Measurements from ENCODE around the gene ZSWIM2.
"Not testable (repeated sequence)": the region's sequence is repeated elsewhere in the genome, so short reads cannot be mapped to it uniquely, and the experiment has no call there.

The ZSWIM2 gene

DNA sequence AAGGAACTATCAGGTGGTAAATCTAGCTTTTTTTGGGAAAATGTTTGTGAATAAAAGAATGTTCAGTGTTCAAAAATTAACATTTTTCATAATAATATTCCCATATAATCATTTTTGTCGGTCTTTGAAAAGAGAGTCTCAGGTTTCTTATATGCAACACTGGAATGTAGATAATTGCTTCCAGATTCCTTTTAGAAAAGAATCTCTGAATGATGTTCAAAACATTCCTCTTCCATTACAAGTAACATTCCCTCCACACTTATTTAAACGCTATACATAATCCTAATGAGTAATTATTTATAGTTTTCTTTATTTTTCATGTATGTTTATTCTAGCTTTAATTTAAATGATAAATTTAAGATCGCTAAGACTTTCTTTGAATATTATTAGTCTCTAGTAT, 7.0 kb downstream of the ZSWIM2 start:
- Histone ChIP-seq H3K27ac (ENCODE audit: low read depth, low read length) (no peak overlapping the region), H3K4me1 (ENCODE audit: control insufficient read depth, insufficient read depth, low read length) (no peaks in the 10 kb centered on the region), H3K9ac (ENCODE audit: low read length) (no peak overlapping the region), H3K36me3 (ENCODE audit: control insufficient read depth, insufficient read depth, low read length) (no peaks in the 10 kb centered on the region), H3K27me3 (ENCODE audit: control insufficient read depth, insufficient read depth, low read length) (no peaks in the 10 kb centered on the region), H3K4me3 (ENCODE audit: low read depth, low read length) (no peak overlapping the region), H3K9me3 (ENCODE audit: control insufficient read depth, insufficient read depth, low read depth, low read length) (no peaks in the 10 kb centered on the region)

DNA sequence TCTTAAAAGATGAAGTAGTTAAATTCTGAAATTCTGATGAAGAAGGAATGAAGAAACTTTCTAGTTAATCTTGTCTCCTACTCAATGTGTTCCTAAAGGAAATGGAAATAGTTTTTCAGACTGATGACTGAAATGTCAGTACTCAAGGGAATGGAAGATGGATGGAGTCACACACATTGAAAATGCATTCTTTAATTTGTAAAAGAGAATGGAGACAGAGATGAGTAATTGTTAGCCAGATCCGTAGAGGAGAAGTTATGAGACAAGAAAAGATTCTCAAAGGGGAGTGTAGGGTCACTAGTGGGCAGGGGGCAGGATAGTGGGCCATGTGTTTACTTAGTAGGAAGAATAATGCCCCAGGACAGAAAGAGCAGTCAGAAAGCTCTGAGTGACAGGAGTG, 13.3 kb downstream of the ZSWIM2 start:
- Histone ChIP-seq H3K36me3 (ENCODE audit: control insufficient read depth, insufficient read depth, low read length) (no peaks in the 10 kb centered on the region), H3K9ac (ENCODE audit: low read length) (no peak overlapping the region), H3K4me3 (ENCODE audit: low read depth, low read length) (no peak overlapping the region), H3K27ac (ENCODE audit: low read depth, low read length) (no peak overlapping the region), H3K4me1 (ENCODE audit: control insufficient read depth, insufficient read depth, low read length) (no peaks in the 10 kb centered on the region), H3K9me3 (ENCODE audit: control insufficient read depth, insufficient read depth, low read depth, low read length) (peaks cover 7% of the 10 kb centered on the region; the same call in 1 of the 2 replicates), H3K27me3 (ENCODE audit: control insufficient read depth, insufficient read depth, low read length) (no peaks in the 10 kb centered on the region)

DNA sequence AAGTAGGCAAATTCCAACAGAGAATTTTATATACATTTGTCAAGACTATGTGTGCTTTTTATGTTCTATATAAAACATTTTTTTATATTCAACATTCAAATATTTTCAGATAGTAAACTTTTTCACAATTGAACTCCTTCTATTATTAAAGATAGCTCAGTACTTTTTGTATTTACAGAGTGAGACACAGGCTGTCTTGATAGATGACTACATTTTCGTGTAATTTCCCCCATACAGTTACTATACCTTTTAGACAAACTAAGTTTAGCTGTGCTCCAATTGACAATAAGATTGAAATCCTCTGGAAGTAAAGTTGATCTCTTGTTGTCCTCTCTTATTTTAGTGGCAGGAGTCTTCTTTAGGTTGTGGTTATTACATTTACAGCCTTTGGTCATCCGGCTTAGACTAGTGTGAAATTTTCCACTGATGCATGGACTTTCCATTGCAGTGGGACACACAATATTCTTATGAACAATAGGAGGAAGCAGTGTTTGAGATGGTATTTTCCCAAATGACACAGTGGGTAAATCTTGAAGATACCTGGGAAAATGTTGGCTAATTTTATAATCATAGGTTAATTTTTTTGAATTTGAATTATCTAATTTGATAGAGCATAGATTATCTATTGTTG, 21.0 kb downstream of the ZSWIM2 start:
- Histone ChIP-seq H3K9ac (ENCODE audit: low read length) (no peak overlapping the region), H3K4me3 (ENCODE audit: low read depth, low read length) (no peak overlapping the region), H3K27ac (ENCODE audit: low read depth, low read length) (no peak overlapping the region), H3K9me3 (ENCODE audit: control insufficient read depth, insufficient read depth, low read depth, low read length) (no peaks in the 10 kb centered on the region), H3K36me3 (ENCODE audit: control insufficient read depth, insufficient read depth, low read length) (no peaks in the 10 kb centered on the region), H3K4me1 (ENCODE audit: control insufficient read depth, insufficient read depth, low read length) (no peaks in the 10 kb centered on the region), H3K27me3 (ENCODE audit: control insufficient read depth, insufficient read depth, low read length) (no peaks in the 10 kb centered on the region)

DNA sequence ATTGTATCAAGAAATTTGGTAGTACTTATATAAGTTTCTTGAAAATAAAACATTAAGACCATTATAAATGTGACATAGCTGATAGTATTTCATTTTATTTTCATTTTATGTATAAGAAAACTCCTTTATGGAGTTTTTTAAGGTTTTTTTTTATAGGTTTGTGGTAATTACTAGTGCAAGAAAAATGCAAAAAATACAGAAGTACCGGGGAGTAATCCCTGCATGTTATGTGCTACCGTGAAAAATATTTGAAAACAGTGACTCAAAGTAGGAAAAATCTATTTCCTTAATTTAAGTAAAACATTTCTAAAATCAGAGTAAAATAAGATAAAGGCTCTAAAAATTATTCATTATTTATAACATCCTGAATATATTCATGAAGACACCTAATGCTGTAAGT, 21.6 kb downstream of the ZSWIM2 start:
- Histone ChIP-seq H3K27me3 (ENCODE audit: control insufficient read depth, insufficient read depth, low read length) (no peaks in the 10 kb centered on the region), H3K27ac (ENCODE audit: low read depth, low read length) (no peak overlapping the region), H3K4me1 (ENCODE audit: control insufficient read depth, insufficient read depth, low read length) (no peaks in the 10 kb centered on the region), H3K9ac (ENCODE audit: low read length) (no peak overlapping the region), H3K4me3 (ENCODE audit: low read depth, low read length) (no peak overlapping the region), H3K9me3 (ENCODE audit: control insufficient read depth, insufficient read depth, low read depth, low read length) (no peaks in the 10 kb centered on the region), H3K36me3 (ENCODE audit: control insufficient read depth, insufficient read depth, low read length) (no peaks in the 10 kb centered on the region)

DNA sequence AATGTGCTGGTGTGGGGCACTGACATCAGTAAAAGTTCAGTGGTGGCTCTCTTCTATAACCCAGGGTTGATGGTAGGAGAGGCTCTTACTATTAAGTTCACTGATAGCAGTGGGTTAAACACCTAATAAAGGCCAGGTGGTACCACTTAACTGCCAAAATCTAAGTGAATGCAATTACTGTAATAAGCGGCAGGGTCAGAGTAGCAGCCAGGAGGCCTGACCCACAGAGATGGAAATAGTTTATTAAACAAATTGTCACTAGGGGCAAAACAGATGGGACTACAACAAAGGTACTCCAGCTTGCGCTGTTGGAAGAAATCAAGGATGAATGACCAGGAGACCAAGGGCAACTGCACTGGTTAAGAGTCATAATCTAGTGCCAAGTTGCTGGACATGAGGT, 26.6 kb downstream of the ZSWIM2 start:
- no peak overlapping the region for H3K4me3 ChIP-seq (ENCODE audit: low read depth, low read length)
- H3K9ac ChIP-seq (ENCODE audit: low read length) = no peak overlapping the region
- H3K4me1 ChIP-seq (ENCODE audit: control insufficient read depth, insufficient read depth, low read length) = no peaks in the 10 kb centered on the region
- no peaks in the 10 kb centered on the region for H3K9me3 ChIP-seq (ENCODE audit: control insufficient read depth, insufficient read depth, low read depth, low read length)
- no peak overlapping the region for H3K27ac ChIP-seq (ENCODE audit: low read depth, low read length)
- no peaks in the 10 kb centered on the region for H3K27me3 ChIP-seq (ENCODE audit: control insufficient read depth, insufficient read depth, low read length)
- H3K36me3 ChIP-seq (ENCODE audit: control insufficient read depth, insufficient read depth, low read length) = no peaks in the 10 kb centered on the region

DNA sequence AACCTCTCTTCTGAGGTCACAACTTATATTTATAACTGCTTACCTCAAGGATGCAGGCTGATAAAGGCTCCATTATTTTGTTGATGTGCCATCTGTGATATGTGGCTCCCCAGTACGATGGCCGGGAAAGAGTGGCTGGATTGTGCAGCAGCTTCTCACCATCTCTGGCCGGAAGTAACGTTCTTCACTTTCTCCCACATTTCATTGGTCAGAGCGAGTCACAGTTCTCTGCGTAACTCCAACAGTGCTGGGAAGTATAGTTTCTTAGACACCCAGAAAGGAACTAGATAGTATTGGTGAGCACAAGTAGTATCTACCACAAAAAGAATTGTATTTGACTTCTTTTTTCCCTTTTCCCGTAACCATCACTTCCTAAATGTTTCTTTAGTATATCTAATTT, 28.7 kb downstream of the ZSWIM2 start:
- no peaks in the 10 kb centered on the region for H3K9me3 ChIP-seq (ENCODE audit: control insufficient read depth, insufficient read depth, low read depth, low read length)
- no peaks in the 10 kb centered on the region for H3K4me1 ChIP-seq (ENCODE audit: control insufficient read depth, insufficient read depth, low read length)
- H3K4me3 ChIP-seq (ENCODE audit: low read depth, low read length) = no peak overlapping the region
- H3K27ac ChIP-seq (ENCODE audit: low read depth, low read length) = no peak overlapping the region
- H3K36me3 ChIP-seq (ENCODE audit: control insufficient read depth, insufficient read depth, low read length) = no peaks in the 10 kb centered on the region
- H3K9ac ChIP-seq (ENCODE audit: low read length) = no peak overlapping the region
- no peaks in the 10 kb centered on the region for H3K27me3 ChIP-seq (ENCODE audit: control insufficient read depth, insufficient read depth, low read length)

DNA sequence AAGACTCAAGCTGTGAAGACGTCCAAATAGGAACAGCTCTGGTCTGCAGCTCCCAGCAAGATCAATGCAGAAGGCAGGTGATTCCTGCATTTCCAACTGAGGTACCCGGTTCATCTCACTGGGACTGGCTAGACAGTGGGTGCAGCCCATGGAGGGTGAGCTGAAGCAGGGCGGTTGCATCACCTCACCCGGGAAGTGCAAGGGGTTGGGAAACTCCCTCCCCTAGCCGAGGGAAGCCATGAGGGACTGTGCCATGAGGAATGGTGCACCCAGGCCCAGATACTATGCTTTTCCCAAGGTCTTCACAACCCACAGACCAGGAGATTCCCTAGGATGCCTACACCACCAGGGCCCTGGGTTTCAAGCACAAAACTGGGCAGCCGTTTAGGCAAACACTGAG, 37.2 kb downstream of the ZSWIM2 start:
- not testable (repeated sequence) for H3K9me3 ChIP-seq (ENCODE audit: control insufficient read depth, insufficient read depth, low read depth, low read length); H3K4me1 ChIP-seq (ENCODE audit: control insufficient read depth, insufficient read depth, low read length); H3K27me3 ChIP-seq (ENCODE audit: control insufficient read depth, insufficient read depth, low read length)

DNA sequence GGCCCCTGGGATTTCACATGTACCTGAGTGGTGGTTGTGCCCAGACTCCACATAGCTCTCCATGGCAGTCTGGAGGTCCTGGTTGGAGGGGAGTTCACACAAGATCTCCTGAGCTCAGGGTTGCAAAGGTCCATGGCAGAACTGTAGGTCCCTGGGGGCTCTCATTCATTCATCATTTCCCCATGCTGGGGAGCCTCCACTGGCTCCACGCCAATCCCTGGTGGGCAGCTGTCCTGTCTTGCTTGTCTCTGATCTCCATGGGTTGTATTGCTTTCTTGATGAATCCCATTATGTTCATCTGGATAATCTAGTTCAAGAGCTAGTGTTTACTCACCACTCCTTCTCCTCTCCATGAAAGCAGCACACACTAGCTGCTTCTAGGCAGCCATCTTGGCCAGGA, 42.4 kb downstream of the ZSWIM2 start:
- Histone ChIP-seq H3K36me3 (ENCODE audit: control insufficient read depth, insufficient read depth, low read length) (no peaks in the 10 kb centered on the region), H3K4me3 (ENCODE audit: low read depth, low read length) (no peak overlapping the region), H3K4me1 (ENCODE audit: control insufficient read depth, insufficient read depth, low read length) (peaks cover 6% of the 10 kb centered on the region; the same call in 1 of the 2 replicates), H3K9ac (ENCODE audit: low read length) (no peak overlapping the region), H3K9me3 (ENCODE audit: control insufficient read depth, insufficient read depth, low read depth, low read length) (no peaks in the 10 kb centered on the region), H3K27me3 (ENCODE audit: control insufficient read depth, insufficient read depth, low read length) (no peaks in the 10 kb centered on the region), H3K27ac (ENCODE audit: low read depth, low read length) (no peak overlapping the region)

More for the DNA sequence above, 37.2 kb downstream of the ZSWIM2 start:
- not testable (repeated sequence) for H3K27ac ChIP-seq (ENCODE audit: low read depth, low read length); H3K36me3 ChIP-seq (ENCODE audit: control insufficient read depth, insufficient read depth, low read length); H3K9ac ChIP-seq (ENCODE audit: low read length); H3K4me3 ChIP-seq (ENCODE audit: low read depth, low read length)

DNA sequence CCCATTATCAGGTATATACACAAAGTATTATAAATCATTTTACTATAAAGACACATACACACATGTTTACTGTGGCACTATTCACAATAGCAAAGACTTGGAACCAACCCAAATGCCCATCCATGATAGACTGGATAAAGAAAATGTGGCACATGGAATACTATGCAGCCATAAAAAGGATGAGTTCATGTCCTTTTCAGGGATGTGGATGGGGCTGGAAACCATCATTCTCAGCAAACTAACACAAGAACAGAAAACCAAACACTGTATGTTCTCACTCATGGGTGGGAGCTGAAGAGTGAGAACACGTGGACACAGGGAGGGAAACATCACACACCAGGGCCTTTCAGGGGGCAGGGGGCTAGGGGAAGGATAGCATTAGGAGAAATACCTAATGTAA, 50.4 kb downstream of the ZSWIM2 start:
- not testable (repeated sequence) for H3K9ac ChIP-seq (ENCODE audit: low read length); H3K9me3 ChIP-seq (ENCODE audit: control insufficient read depth, insufficient read depth, low read depth, low read length); H3K27me3 ChIP-seq (ENCODE audit: control insufficient read depth, insufficient read depth, low read length); H3K4me3 ChIP-seq (ENCODE audit: low read depth, low read length); H3K4me1 ChIP-seq (ENCODE audit: control insufficient read depth, insufficient read depth, low read length); H3K36me3 ChIP-seq (ENCODE audit: control insufficient read depth, insufficient read depth, low read length); H3K27ac ChIP-seq (ENCODE audit: low read depth, low read length)

DNA sequence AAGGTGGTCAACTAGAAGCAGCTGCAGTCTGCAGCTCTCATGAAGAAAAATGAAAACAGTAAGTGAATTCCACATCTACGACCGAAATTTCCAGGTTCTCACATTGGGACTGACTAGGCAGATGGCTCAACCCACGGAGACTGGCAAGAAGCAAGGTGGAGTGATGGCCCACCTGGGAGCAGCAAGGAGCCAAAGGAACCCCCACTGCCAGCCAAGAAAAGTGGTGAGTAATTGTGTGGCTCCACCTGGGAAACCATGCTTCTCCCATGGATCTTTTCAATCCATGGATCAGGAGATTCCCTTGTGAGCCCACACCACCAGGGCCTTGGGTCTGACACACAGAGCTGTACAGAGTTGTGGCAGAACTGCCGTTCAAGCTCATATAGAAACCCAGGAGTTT, 64.0 kb downstream of the ZSWIM2 start:
- no peak overlapping the region for H3K27ac ChIP-seq (ENCODE audit: low read depth, low read length)
- no peaks in the 10 kb centered on the region for H3K4me1 ChIP-seq (ENCODE audit: control insufficient read depth, insufficient read depth, low read length)
- H3K27me3 ChIP-seq (ENCODE audit: control insufficient read depth, insufficient read depth, low read length) = no peaks in the 10 kb centered on the region
- H3K36me3 ChIP-seq (ENCODE audit: control insufficient read depth, insufficient read depth, low read length) = no peaks in the 10 kb centered on the region
- no peak overlapping the region for H3K9ac ChIP-seq (ENCODE audit: low read length)
- peaks cover 7% of the 10 kb centered on the region; the same call in 1 of the 2 replicates for H3K9me3 ChIP-seq (ENCODE audit: control insufficient read depth, insufficient read depth, low read depth, low read length)
- no peak overlapping the region for H3K4me3 ChIP-seq (ENCODE audit: low read depth, low read length)

DNA sequence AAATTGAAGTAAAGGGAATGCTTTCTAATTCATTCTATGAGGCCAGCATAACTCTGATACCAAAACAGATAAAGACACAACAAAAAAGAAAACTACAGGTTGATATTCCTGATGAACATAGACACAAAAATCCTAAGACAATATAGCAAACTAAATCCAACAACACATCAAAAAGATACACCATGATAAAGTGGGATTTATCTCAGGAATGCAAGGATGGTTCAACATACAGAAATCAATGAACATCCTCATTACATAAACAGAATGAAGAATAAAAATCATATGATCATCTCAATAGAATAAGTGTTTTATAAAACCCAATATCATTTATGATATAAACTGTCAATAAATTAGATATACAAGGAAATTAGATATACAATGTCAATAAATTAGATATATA, 65.7 kb downstream of the ZSWIM2 start:
- Histone ChIP-seq H3K4me1 (ENCODE audit: control insufficient read depth, insufficient read depth, low read length) (no peaks in the 10 kb centered on the region), H3K4me3 (ENCODE audit: low read depth, low read length) (no peak overlapping the region), H3K36me3 (ENCODE audit: control insufficient read depth, insufficient read depth, low read length) (no peaks in the 10 kb centered on the region), H3K9me3 (ENCODE audit: control insufficient read depth, insufficient read depth, low read depth, low read length) (peaks cover 7% of the 10 kb centered on the region; the same call in 1 of the 2 replicates), H3K27me3 (ENCODE audit: control insufficient read depth, insufficient read depth, low read length) (no peaks in the 10 kb centered on the region), H3K27ac (ENCODE audit: low read depth, low read length) (no peak overlapping the region), H3K9ac (ENCODE audit: low read length) (no peak overlapping the region)
